H1 (cell line): ENCODE results near the gene FOXF1. TPM values are rescaled to one million over a fixed set of nuclear protein-coding genes. Genes with fewer than 3 reads are reported as not detected.

ENCODE experiments used
- CHD7 ChIP-seq: fragments of 300-600 bp; sonication (generic); IDR thresholded peaks from 2 replicates; pipeline ENCODE4 v1.7.1; 2012; ENCODE audit warnings: low read length, moderate library complexity, mild to moderate bottlenecking, inconsistent platforms; ENCODE audit not compliant: insufficient replicate concordance
- HDAC6 ChIP-seq: IDR thresholded peaks from one replicate; pipeline ENCODE4 v1.7.1; 2012; ENCODE audit warnings: low read depth, mild to moderate bottlenecking, inconsistent platforms, low read length, moderate library complexity
- PHF8 ChIP-seq: fragments of 200-600 bp; sonication (generic); conservative IDR thresholded peaks from 2 replicates; pipeline ENCODE4 v1.7.1; 2012; ENCODE audit warnings: low read depth, mild to moderate bottlenecking, inconsistent platforms, low read length, moderate library complexity
- SP2 ChIP-seq: IDR thresholded peaks from 2 replicates; pipeline ENCODE4 v1.6.1; 2012; ENCODE audit warnings: mild to moderate bottlenecking, low read length, inconsistent platforms
- TCF12 ChIP-seq: IDR thresholded peaks from 2 replicates; pipeline ENCODE4 v1.6.1; 2011; ENCODE audit warnings: low read depth, mild to moderate bottlenecking, low read length
- polyA plus RNA-seq, 7 experiments: library from polyadenylated mRNA; depleted of rRNA in 3 of 7; stranded (reverse) in 5 of 7; unstranded in 2 of 7; fragments of >200 nt in 5 of 7; fragments of 200-250 nt in 2 of 7; gene quantifications; 1 replicate in 5 of 7; 2 replicates in 1 of 7; 4 replicates in 1 of 7; pipeline versions ENCODE4 v1.2.1 to v1.2.3, GENCODE V29; 2011 to 2013; ENCODE audit warnings: missing spikeins in 2 of 7, mixed read lengths in 2 of 7
- total RNA-seq: library from RNA; stranded (reverse); fragmentation: NEBNext Ultra II Directional; extraction: Animal tissue kit (Norgen Biotek cat#: 25700); gene quantifications from 2 replicates; pipeline ENCODE4 v1.2.1, GENCODE V29; 2021

FOXF1 gene
- total and polyA plus RNA-seq, 2 of the 8 experiments (the other 6 are each of a cell fraction or from before 2014, with no cell fraction given), result 0.02 TPM; not detected in 1

- TF ChIP-seq CHD7, result no peak
- no peak for TF ChIP-seq TCF12
- TF ChIP-seq HDAC6, result no peak
- no peak for TF ChIP-seq PHF8
- TF ChIP-seq SP2, result no peak
These were observed 18.7 kb upstream of the FOXF1 start (continued) for GRCh38 chr16:86491640-86492023.
